Measurements from ENCODE around the gene GPR84.

DNA sequence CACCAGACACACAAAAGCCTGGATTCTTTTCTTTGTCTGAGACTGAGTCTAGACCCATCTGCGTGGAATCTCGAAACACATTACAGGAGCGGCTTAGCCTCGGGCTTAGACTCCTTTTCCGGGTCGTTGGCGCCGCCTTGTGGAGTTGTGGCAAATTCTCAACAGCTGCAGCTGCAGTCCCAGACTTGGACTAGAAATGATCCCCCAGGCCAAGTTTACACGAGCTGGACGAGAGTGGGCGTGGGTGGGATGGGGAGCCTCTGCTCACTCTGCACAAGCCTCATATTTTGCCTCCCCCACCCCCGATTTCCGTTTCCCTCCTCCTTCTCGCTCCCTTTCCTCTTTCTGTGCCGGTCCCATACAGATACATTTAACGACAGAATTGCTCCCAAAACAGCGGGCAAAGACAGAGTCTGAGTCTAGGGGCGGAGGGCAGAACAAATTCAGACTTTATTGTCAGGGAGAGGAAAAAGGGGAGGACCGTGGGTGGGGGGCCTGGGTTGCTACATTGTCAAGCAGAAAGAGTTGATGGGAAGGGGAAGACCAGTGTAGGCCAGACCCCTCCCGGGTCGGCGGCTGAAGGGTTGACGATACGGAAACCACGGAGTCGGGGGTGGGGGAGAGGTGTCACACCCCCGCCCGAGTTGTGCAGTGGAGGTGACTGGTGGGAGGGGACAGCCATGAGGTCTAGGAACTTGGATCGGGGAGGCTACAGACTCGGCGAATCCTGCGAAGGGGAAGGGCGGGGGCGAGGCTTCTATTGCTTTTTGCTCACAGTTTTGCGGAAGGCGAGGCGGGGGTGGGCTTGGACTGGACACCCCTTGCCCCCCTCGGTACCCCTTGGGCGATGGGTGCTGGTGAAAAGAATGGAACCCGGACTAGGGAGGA is 4.7 kb upstream of the GPR84 start:
- no peak for TF ChIP-seq EZH2 (IDR thresholded peaks at IDR 0.05; ENCODE audit: insufficient read depth, poor library complexity, severe bottlenecking)
- no peak for TF ChIP-seq EZH2phosphoT487 (IDR thresholded peaks at IDR 0.05; ENCODE audit: insufficient read depth, low read depth)
